Stimulated activated CD4-positive, alpha-beta T cell treated with anti-CD3 and anti-CD28 coated beads, Interleukin-4, amount 100 ng/mL, for 1 hour (primary cell): ENCODE measurements around the gene SAPCD1.
A peak's percentile ranks its signal among the peaks of the same experiment; 100 is the strongest.
"Not testable (repeated sequence)": the region's sequence is repeated elsewhere in the genome, so short reads cannot be mapped to it uniquely, and the experiment has no call there.

Experiments
- DNase-seq: peaks from one replicate; pipeline ENCODE4 v3.0.0-alpha.2; 2020

The SAPCD1 gene

GRCh38 chr6:31805939-31806469 is 43.5 kb downstream of the SAPCD1 start:
- DNase-seq: no peak

- DNase-seq: peak; percentile 97
Observed at GRCh38 chr6:31806470-31807272, 44.2 kb downstream of the SAPCD1 start, which contains the start of gene LSM2. Gene LSM2, minus strand, starts transcription at chr6:31806966. Its CDS starts 209 bp downstream, at chr6:31806757.

- DNase-seq: not testable (repeated sequence)
Observed at GRCh38 chr6:31808599-31808998, 46.1 kb downstream of the SAPCD1 start.

GRCh38 chr6:31811645-31812044 is 49.2 kb downstream of the SAPCD1 start:
- DNase-seq: no peak

- no peak for DNase-seq
Observed at GRCh38 chr6:31813465-31813849, 51.0 kb downstream of the SAPCD1 start.
